Measurements from ENCODE around the gene WNK2. TPM values are rescaled to one million over a fixed set of nuclear protein-coding genes. Genes with fewer than 3 reads are reported as not detected.

WNK2 gene
- total RNA-seq, 1 donor from 2014 or later: 218 TPM

DNA sequence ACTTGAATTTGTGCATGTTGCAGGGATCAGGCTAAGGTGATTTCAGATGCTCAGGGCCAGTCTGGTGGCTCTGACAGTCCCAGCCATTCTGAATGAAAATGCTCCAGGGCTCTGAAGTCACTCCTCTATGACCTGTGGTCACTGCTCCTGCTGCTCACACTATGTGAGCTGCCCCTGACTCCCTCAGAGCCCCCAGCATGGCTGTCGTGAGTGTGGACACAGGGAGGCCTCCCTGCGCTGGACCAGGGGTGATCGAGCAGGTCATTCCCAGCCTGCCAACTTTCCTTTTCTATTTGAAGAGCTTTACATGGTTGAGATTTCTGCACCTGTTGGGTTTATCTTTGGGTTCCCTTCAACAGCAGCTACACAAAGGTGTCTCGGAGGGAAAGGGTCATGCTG, 74.5 kb downstream of the WNK2 start:
- TF ChIP-seq, protein P1, sequence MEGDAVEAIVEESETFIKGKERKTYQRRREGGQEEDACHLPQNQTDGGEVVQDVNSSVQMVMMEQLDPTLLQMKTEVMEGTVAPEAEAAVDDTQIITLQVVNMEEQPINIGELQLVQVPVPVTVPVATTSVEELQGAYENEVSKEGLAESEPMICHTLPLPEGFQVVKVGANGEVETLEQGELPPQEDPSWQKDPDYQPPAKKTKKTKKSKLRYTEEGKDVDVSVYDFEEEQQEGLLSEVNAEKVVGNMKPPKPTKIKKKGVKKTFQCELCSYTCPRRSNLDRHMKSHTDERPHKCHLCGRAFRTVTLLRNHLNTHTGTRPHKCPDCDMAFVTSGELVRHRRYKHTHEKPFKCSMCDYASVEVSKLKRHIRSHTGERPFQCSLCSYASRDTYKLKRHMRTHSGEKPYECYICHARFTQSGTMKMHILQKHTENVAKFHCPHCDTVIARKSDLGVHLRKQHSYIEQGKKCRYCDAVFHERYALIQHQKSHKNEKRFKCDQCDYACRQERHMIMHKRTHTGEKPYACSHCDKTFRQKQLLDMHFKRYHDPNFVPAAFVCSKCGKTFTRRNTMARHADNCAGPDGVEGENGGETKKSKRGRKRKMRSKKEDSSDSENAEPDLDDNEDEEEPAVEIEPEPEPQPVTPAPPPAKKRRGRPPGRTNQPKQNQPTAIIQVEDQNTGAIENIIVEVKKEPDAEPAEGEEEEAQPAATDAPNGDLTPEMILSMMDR (IDR thresholded peaks at IDR 0.05; ENCODE audit: borderline replicate concordance): no peak
- peaks cover 28% of the 10 kb centered on the region for H3K4me1 ChIP-seq
- peaks cover 9% of the 10 kb centered on the region for H3K36me3 ChIP-seq
- H3K4me3 ChIP-seq: no peak overlapping the region
- H3K27ac ChIP-seq (replicated peaks): no peak overlapping the region
- no peak for DNase-seq
- H3K9me3 ChIP-seq (replicated peaks): no peaks in the 10 kb centered on the region
- peaks cover 7% of the 10 kb centered on the region for H3K27me3 ChIP-seq (ENCODE audit: low read depth)
- intact Hi-C loops (cut with micrococcal nuclease): no loop called here

DNA sequence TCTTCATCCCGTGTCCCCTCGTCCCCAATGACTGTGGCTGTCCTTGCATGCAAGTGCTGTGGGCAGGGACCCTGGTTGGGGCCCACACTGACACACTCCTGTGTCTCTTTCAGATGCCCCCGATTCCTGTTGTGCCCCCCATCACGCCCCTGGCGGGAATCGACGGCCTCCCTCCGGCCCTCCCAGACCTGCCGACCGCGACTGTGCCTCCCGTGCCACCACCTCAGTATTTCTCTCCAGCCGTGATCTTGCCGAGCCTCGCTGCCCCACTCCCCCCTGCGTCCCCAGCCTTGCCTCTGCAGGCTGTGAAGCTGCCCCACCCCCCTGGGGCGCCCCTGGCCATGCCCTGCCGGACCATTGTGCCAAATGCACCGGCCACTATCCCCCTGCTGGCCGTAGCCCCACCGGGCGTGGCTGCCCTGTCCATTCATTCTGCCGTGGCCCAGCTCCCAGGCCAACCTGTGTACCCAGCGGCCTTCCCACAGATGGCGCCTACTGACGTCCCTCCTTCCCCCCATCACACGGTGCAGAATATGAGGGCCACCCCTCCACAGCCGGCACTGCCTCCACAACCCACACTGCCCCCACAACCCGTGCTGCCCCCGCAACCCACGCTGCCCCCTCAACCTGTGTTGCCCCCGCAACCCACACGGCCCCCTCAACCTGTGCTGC, 75.0 kb downstream of the WNK2 start:
- H3K27ac ChIP-seq (replicated peaks): no peak overlapping the region

DNA sequence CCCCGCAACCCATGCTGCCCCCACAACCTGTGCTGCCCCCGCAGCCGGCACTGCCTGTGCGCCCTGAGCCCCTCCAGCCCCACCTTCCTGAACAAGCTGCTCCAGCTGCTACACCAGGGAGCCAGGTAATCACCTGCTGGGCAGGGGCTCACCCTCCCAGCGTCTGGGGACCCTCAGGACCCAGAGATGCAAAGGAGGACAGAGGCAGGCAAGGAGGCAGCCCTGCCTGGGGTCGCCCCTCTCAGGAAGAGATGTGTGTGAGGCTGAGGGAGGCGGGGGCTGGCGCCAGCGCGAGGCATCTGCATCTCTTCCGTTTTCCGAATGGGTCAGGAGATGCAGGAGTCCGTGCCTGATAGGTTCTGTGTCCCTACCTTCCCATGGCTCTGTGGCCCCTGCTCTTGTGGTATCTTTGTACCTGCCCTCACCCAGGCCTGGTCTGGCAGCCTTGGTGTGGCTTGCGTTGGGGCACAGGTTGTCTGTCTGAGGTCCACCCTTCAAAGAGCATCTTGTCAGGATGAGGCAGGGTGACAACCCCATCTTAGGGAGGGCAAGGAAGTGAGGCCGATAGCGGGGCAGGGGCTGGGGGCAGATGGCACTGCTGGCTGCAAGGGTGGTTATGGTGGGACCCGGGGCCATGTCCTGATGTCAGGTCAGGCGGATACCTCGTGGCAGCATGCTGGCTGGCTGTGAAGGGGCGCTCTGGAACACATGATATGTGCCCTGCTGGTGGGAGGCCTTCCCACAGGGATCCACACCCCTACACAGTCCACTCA, 75.7 kb downstream of the WNK2 start:
- Histone ChIP-seq H3K9me3 (replicated peaks) (no peaks in the 10 kb centered on the region), H3K27me3 (ENCODE audit: low read depth) (peaks cover 7% of the 10 kb centered on the region), H3K4me3 (no peak overlapping the region), H3K4me1 (peaks cover 28% of the 10 kb centered on the region), H3K27ac (replicated peaks) (no peak overlapping the region), H3K36me3 (peaks cover 10% of the 10 kb centered on the region)
- intact Hi-C loops (cut with micrococcal nuclease): no loop called here
- TF ChIP-seq, protein P1 (IDR thresholded peaks at IDR 0.05; ENCODE audit: borderline replicate concordance): no peak
- DNase-seq: no peak

More for the DNA sequence above, 75.0 kb downstream of the WNK2 start:
- Histone ChIP-seq H3K4me3 (no peak overlapping the region), H3K9me3 (replicated peaks) (no peaks in the 10 kb centered on the region), H3K27me3 (ENCODE audit: low read depth) (peaks cover 7% of the 10 kb centered on the region), H3K4me1 (peaks cover 28% of the 10 kb centered on the region), H3K36me3 (peaks cover 9% of the 10 kb centered on the region)
- TF ChIP-seq, protein P1 (IDR thresholded peaks at IDR 0.05; ENCODE audit: borderline replicate concordance): no peak
- intact Hi-C loops (cut with micrococcal nuclease): no loop called here
- no peak for DNase-seq

DNA sequence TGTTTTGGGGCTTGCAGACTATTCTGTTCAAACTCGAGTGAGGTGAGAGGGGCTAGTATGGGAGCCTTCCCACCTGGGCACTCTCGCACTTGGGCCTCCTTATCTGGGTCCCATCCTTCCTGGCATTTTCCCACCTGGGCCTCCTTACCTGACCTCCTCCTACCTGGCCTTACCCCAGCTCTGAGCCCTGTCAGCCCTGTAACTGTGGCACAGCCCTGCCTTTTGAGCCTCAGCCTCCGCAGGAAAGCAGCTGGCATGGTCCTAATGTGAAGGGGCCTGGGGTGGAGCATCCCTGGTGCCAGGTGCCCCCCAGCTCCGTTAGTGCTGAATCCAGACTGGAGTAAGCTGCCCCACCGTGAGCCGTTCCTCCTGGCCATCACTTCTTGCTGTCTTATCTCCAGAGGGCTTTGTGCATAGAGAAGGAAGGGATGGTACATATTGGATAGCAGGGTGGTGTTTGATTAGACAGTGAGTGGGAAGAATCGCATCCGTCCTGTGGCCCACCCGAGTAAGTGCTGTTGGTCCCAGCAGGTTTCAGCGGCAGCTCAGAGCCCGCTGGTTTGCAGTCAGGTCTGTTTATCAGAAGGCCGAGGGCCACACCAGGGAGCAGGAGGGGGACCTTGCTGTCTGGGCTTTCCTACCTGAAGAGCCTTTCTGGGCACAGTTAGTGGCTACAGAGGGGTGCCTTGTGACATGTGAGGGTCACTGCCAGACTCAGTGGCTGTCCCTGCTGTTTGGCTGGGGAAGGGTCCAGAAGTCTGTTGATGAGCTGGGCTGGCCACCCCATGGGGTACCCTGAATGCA, 76.5 kb downstream of the WNK2 start:
- Histone ChIP-seq H3K36me3 (peaks cover 12% of the 10 kb centered on the region), H3K4me1 (peaks cover 36% of the 10 kb centered on the region), H3K9me3 (replicated peaks) (no peaks in the 10 kb centered on the region), H3K27me3 (ENCODE audit: low read depth) (peaks cover 7% of the 10 kb centered on the region), H3K27ac (replicated peaks) (no peak overlapping the region), H3K4me3 (no peak overlapping the region)
- no peak for DNase-seq
- intact Hi-C loops (cut with micrococcal nuclease): no loop called here
- TF ChIP-seq, protein P1 (IDR thresholded peaks at IDR 0.05; ENCODE audit: borderline replicate concordance): no peak

DNA sequence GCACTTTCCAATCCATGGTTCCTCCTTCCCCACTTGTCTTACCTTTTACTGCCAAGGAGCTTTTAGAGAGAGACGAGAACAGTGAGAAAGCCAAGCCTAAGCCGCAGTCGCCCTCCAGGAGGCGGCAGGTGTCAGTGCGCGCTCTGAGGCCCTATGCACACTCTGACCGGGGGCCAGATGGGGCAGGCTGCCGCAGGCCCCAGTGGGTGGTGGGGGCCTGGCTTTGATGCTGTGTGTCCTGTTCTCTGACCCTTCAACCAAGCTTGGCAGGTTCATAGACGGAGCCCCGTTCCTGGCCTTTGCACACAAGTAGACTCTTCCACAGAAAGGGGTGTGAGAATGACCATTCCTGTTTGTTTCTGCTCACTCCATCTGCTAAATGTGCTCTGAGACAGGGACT, 77.3 kb downstream of the WNK2 start:
- H3K36me3 ChIP-seq: peaks cover 12% of the 10 kb centered on the region
- H3K9me3 ChIP-seq (replicated peaks): no peaks in the 10 kb centered on the region
- H3K27ac ChIP-seq (replicated peaks): peak overlapping the region; percentile 45
- no peak overlapping the region for H3K4me3 ChIP-seq
- no peak for DNase-seq
- intact Hi-C loops (cut with micrococcal nuclease): no loop called here
- TF ChIP-seq, protein P1 (IDR thresholded peaks at IDR 0.05; ENCODE audit: borderline replicate concordance): no peak
- peaks cover 7% of the 10 kb centered on the region for H3K27me3 ChIP-seq (ENCODE audit: low read depth)
- H3K4me1 ChIP-seq: peaks cover 44% of the 10 kb centered on the region

Measured in left ventricle myocardium inferior (tissue), 1 donor.